ENCODE results near the gene SLC25A39. TPM values are rescaled to one million over a fixed set of nuclear protein-coding genes. Genes with fewer than 3 reads are reported as not detected.

Gene SLC25A39
- total and polyA plus RNA-seq, 2 of the 4 experiments (the other 2 are of a cell fraction), result 49.1 to 99.7 TPM

GRCh38 chr17:44360826-44361225, 36.2 kb upstream of the SLC25A39 start:
- dilution Hi-C loops (cut with HindIII; ENCODE audit: low sequenced_read_pairs, unreplicated experiment), result no loop called here
- no CpG with 5 or more reads among the region's 5 CpGs for WGBS, 2 experiments (ENCODE audit: extremely low coverage in 2 of 2, insufficient read length in 1 of 2)
- Histone ChIP-seq H4K91ac (ENCODE audit: insufficient read depth, low read depth, low read length) (no peak overlapping the region), H3K9me1 (ENCODE audit: insufficient read depth, low read length) (peaks cover 8% of the 10 kb centered on the region; the same call in 1 of the 2 replicates), H4K5ac (ENCODE audit: low read depth, low read length) (no peak overlapping the region), H3K4ac (ENCODE audit: low read depth, low read length) (no peak overlapping the region), H3K56ac (ENCODE audit: extremely low read depth, insufficient read depth, low read length) (no peak overlapping the region), H2BK5ac (ENCODE audit: low read depth, low read length, poor library complexity, severe bottlenecking) (no peak overlapping the region), H3K23ac (ENCODE audit: low read depth, low read length) (no peak overlapping the region), H3K18ac (ENCODE audit: low read depth, low read length) (no peak overlapping the region; the same call in 1 of the 2 replicates), H4K20me1 (ENCODE audit: insufficient read depth, low read length) (peaks cover 11% of the 10 kb centered on the region), H3K4me2 (ENCODE audit: low read depth, low read length) (peak overlapping the region; percentile 45; the same call in 1 of the 2 replicates), H3K9me3 (ENCODE audit: control insufficient read depth, insufficient read depth, low read length) (no peaks in the 10 kb centered on the region), H3K4me3 (ENCODE audit: insufficient read depth, low read depth, low read length) (no peak overlapping the region), H4K8ac (ENCODE audit: low read depth in 2 of 2, low read length in 2 of 2) (no peak overlapping the region), H2AK5ac (ENCODE audit: low read depth, low read length) (peak overlapping the region; percentile 48; the same call in 1 of the 2 replicates), H2BK15ac (ENCODE audit: low read depth, low read length) (no peak overlapping the region), H2BK120ac (ENCODE audit: low read depth, low read length) (no peak overlapping the region), H2AK9ac (replicated peaks; ENCODE audit: low read depth, low read length, poor library complexity) (peak overlapping the region; percentile 77), H2BK20ac (ENCODE audit: low read depth, low read length) (no peak overlapping the region), H3K79me1 (ENCODE audit: low read depth in 1 of 2, low read length in 2 of 2) (peaks cover 4 to 28% of the 10 kb centered on the region in 2 experiments; a peak in 2 of 4 replicates), H3K36me3 (ENCODE audit: control insufficient read depth, insufficient read depth, low read length) (peaks cover 4% of the 10 kb centered on the region; the same call in 1 of the 2 replicates), H2AFZ (replicated peaks; ENCODE audit: low read length, poor library complexity) (peak overlapping the region; percentile 77), H3K4me1 (ENCODE audit: control insufficient read depth, insufficient read depth, low read length) (peaks cover 15% of the 10 kb centered on the region), H3K14ac (replicated peaks; ENCODE audit: low read depth, low read length) (no peak overlapping the region), H3K9ac (ENCODE audit: low read depth, low read length) (no peak overlapping the region), H3K27ac (ENCODE audit: insufficient read depth, low read length) (no peak overlapping the region), H3K27me3 (ENCODE audit: control insufficient read depth, insufficient read depth, low read length) (peaks cover 5% of the 10 kb centered on the region)
- in situ Hi-C loops (cut with MboI; ENCODE audit: low sequenced_read_pairs), result no loop called here
- peak; percentile 33; the same call in 1 of the 2 replicates for ATAC-seq (ENCODE audit: low read depth)
- no TSS peak for BruUV-seq (replicated peaks)
- ChIA-PET CTCF (no interaction called here), POLR2A (ENCODE audit: unreplicated experiment) (interaction anchor here (0.5 to 0.6 kb wide), 2 partner anchors 139 to 143 kb away, joined by 3 to 6 read pairs; no protein-coding TSS in a partner anchor)
- intact Hi-C loops (cut with micrococcal nuclease), result loop anchor here (1.0 kb wide), 1 partner anchor 162 kb away; no protein-coding TSS in a partner anchor
- DNase-seq, result peak; percentile 68
- TF ChIP-seq FOS (IDR thresholded peaks at IDR 0.05; ENCODE audit: low read depth, low read length), result no peak
- no peak for TF ChIP-seq RCOR1 (IDR thresholded peaks at IDR 0.05; ENCODE audit: insufficient replicate concordance, low read length)
- TF ChIP-seq NFE2L2 (IDR thresholded peaks at IDR 0.05; ENCODE audit: low read depth, low read length), result no peak
- no peak for TF ChIP-seq CHD1 (IDR thresholded peaks at IDR 0.05; ENCODE audit: low read depth, low read length)
- no peak for TF ChIP-seq CEBPB (IDR thresholded peaks at IDR 0.05; ENCODE audit: low read depth, low read length)
- peak; percentile 43; the same call in 1 of the 2 replicates for TF ChIP-seq MAZ (IDR thresholded peaks at IDR 0.05; ENCODE audit: borderline replicate concordance, low read depth, low read length)
- TF ChIP-seq RFX5 (IDR thresholded peaks at IDR 0.05; ENCODE audit: low read depth, low read length), result no peak
- no peak for TF ChIP-seq MXI1 (IDR thresholded peaks at IDR 0.05; ENCODE audit: borderline replicate concordance, low read depth, low read length)
- TF ChIP-seq RAD21 (IDR thresholded peaks at IDR 0.05; ENCODE audit: low read length), result no peak

Measured in IMR-90 (cell line).